Retinal pigment epithelial cell (primary cell): ENCODE results near the gene BRD2.

Source experiments
- DNase-seq: peaks from one replicate; pipeline ENCODE4 v3.0.0-alpha.2; 2010; ENCODE audit warnings: low read depth
- H3K4me3 ChIP-seq: 2 replicates; pipeline ENCODE4 v1.5.1; 2011; ENCODE audit warnings: mild to moderate bottlenecking, low read length, control low read depth, moderate library complexity
- CTCF ChIP-seq: conservative IDR thresholded peaks from 2 replicates; pipeline ENCODE4 v1.5.1; 2011; ENCODE audit warnings: low read depth, low read length, control low read depth, inconsistent platforms

The BRD2 gene

GRCh38 chr6:32983964-32984621 is 15.7 kb downstream of the BRD2 start:
- no peak for TF ChIP-seq CTCF
- H3K4me3 ChIP-seq = no peak overlapping the region
- no peak for DNase-seq

- peak; percentile 39 for DNase-seq
- no peak overlapping the region for H3K4me3 ChIP-seq
- peak; percentile 88 for TF ChIP-seq CTCF
Observed at GRCh38 chr6:32984622-32985389, 16.4 kb downstream of the BRD2 start.

- no peak overlapping the region for H3K4me3 ChIP-seq
- TF ChIP-seq CTCF = no peak
- DNase-seq = no peak
Observed at GRCh38 chr6:32989368-32989767, 21.0 kb downstream of the BRD2 start.

- DNase-seq = no peak
- H3K4me3 ChIP-seq = no peak overlapping the region
- TF ChIP-seq CTCF = no peak
Observed at GRCh38 chr6:32991972-32992371, 23.6 kb downstream of the BRD2 start.

- DNase-seq = no peak
- no peak for TF ChIP-seq CTCF
- H3K4me3 ChIP-seq = no peak overlapping the region
Observed at GRCh38 chr6:32993363-32993973, 25.1 kb downstream of the BRD2 start.

GRCh38 chr6:32995448-32995847 is 27.1 kb downstream of the BRD2 start:
- no peak overlapping the region for H3K4me3 ChIP-seq
- no peak for DNase-seq
- TF ChIP-seq CTCF = no peak
